ENCODE data around the gene DOK4. TPM values are rescaled to one million over a fixed set of nuclear protein-coding genes. Genes with fewer than 3 reads are reported as not detected.

Gene DOK4
- total RNA-seq, 1 donor from 2014 or later: 69.4 TPM

GRCh38 chr16:57474671-57475661 is 11.3 kb downstream of the DOK4 start:
- Mint-ChIP-seq H3K4me3 (ENCODE audit: unreplicated experiment) (peak overlapping the region; percentile 65), H3K4me1 (ENCODE audit: unreplicated experiment) (peaks cover 40% of the 10 kb centered on the region)
- no peak for DNase-seq (ENCODE audit: low spot score)

DNA sequence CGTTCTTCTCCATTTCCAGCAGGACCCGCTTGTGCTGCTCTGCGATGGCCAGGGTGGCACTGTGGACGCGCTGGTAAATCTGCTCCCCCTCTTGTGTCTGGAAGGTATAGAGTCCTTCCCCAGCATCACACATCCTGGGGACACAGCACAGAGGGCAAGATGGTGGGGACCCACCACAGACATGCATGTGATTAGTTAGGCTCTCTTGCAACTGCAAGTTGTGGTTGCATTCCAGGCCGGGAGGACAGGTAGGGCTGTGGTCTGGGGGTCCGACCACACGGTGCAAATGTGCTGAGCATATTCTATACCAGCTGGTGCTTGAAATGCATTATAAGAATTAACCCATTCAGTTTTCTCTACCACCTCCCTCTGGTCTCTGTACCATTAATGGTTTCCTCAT is 12.4 kb downstream of the DOK4 start:
- Mint-ChIP-seq H3K4me1 (ENCODE audit: unreplicated experiment) (peaks cover 35% of the 10 kb centered on the region), H3K4me3 (ENCODE audit: unreplicated experiment) (no peak overlapping the region), H3K9me3 (ENCODE audit: unreplicated experiment) (no peaks in the 10 kb centered on the region), H3K36me3 (ENCODE audit: low read depth, unreplicated experiment) (peaks cover 27% of the 10 kb centered on the region), H3K27me3 (ENCODE audit: unreplicated experiment) (peaks cover 12% of the 10 kb centered on the region), H3K27ac (ENCODE audit: unreplicated experiment) (no peak overlapping the region)
- no peak for TF ChIP-seq CTCF (IDR thresholded peaks at IDR 0.05; ENCODE audit: unreplicated experiment)
- no peak for DNase-seq (ENCODE audit: low spot score)

More at GRCh38 chr16:57474671-57475661, 11.3 kb downstream of the DOK4 start:
- Mint-ChIP-seq H3K9me3 (ENCODE audit: unreplicated experiment) (no peaks in the 10 kb centered on the region), H3K27me3 (ENCODE audit: unreplicated experiment) (peaks cover 12% of the 10 kb centered on the region), H3K36me3 (ENCODE audit: low read depth, unreplicated experiment) (peaks cover 19% of the 10 kb centered on the region), H3K27ac (ENCODE audit: unreplicated experiment) (no peak overlapping the region)
- no peak for TF ChIP-seq CTCF (IDR thresholded peaks at IDR 0.05; ENCODE audit: unreplicated experiment)

DNA sequence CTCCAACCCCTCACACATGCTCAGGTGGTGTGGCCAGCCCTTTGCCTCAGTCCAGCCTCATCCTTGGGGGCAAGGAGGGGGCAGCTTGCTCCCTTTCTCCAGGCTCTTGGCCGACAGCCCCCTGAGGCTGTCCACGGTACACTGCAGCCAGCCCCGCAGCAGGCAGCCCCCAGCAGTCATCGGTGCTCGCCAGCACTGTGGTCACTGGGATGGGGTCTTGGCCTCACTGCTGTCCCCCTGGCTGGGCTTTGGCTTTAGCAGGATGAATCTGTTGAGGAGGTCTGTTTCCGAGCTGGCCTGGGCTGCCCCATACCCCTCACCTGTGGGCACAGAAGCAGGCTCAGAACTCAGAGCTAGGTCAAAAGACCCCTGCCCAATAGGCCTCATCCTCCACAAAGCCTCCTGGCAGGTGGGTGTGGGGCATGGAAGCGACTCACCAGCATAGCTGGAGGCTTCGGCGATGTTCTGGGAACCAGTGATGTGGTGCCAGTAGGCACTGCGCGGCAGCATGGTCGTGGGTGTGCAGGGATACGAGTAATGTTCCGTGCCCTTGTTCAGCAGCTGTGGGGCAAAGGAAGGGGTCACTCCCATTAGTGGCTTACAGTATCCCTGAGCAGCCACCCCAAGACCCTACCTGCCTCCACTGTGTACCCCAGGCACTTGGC is 13.0 kb downstream of the DOK4 start:
- Mint-ChIP-seq H3K27me3 (ENCODE audit: unreplicated experiment) (peaks cover 7% of the 10 kb centered on the region), H3K4me1 (ENCODE audit: unreplicated experiment) (peaks cover 29% of the 10 kb centered on the region), H3K36me3 (ENCODE audit: low read depth, unreplicated experiment) (peaks cover 27% of the 10 kb centered on the region), H3K9me3 (ENCODE audit: unreplicated experiment) (no peaks in the 10 kb centered on the region), H3K4me3 (ENCODE audit: unreplicated experiment) (no peak overlapping the region), H3K27ac (ENCODE audit: unreplicated experiment) (no peak overlapping the region)
- TF ChIP-seq CTCF (IDR thresholded peaks at IDR 0.05; ENCODE audit: unreplicated experiment): no peak
- no peak for DNase-seq (ENCODE audit: low spot score)

DNA sequence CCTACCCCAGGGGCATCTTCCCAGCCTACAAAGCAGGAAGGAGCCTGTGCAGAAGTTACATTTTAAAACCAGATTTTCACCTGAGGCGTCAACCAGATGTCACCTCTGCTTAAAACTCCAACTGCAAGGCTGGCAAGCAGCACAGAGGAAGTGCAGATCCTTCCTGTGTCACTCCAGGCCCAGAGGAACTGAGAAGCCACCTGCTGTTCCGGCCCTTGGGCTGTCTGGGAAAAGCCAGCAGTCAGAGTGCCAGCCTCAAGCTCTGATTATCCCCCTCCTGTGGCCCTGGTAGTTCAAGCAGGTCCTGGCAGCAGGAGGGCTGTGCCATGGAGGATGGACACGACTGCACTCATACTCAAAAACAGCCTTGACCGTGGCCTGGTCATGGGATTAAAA is 13.6 kb downstream of the DOK4 start:
- Mint-ChIP-seq H3K9me3 (ENCODE audit: unreplicated experiment) (no peaks in the 10 kb centered on the region), H3K4me1 (ENCODE audit: unreplicated experiment) (peaks cover 23% of the 10 kb centered on the region), H3K27me3 (ENCODE audit: unreplicated experiment) (peaks cover 7% of the 10 kb centered on the region), H3K36me3 (ENCODE audit: low read depth, unreplicated experiment) (peaks cover 31% of the 10 kb centered on the region), H3K4me3 (ENCODE audit: unreplicated experiment) (no peak overlapping the region), H3K27ac (ENCODE audit: unreplicated experiment) (no peak overlapping the region)
- TF ChIP-seq CTCF (IDR thresholded peaks at IDR 0.05; ENCODE audit: unreplicated experiment): no peak
- DNase-seq (ENCODE audit: low spot score): no peak

Data from endothelial cell (in vitro differentiated cells).